HEK293 (cell line): ENCODE data around the gene ENTPD8.

Source experiments
- CTCF ChIA-PET: fragments of 350-600 bp; formaldehyde crosslinking; extraction: SDS; loops from one replicate; lab custom pipeline; 2021; ENCODE audit warnings: antibody characterized with exemption; lab: Yijun Ruan, JAX
- POLR2A ChIA-PET: fragments of 300-600 bp; formaldehyde crosslinking; extraction: SDS; loops from one replicate; lab custom pipeline; 2020; ENCODE audit warnings: antibody characterized with exemption, inconsistent platforms; lab: Yijun Ruan, JAX
- H3K27ac ChIP-seq: fragments of 200-500 bp; sonication (Bioruptor generic); 2 replicates; pipeline ENCODE4 v1.5.1; 2014; ENCODE audit warnings: low read depth, low read length, control low read depth, inconsistent platforms; ENCODE audit errors: extremely low read depth
- H3K36me3 ChIP-seq, 2 experiments: fragments of 200-500 bp in 1 of 2; sonication (Bioruptor generic) in 1 of 2; 1 replicate in 1 of 2; 2 replicates in 1 of 2; pipeline ENCODE4 v1.5.1; 2014 to 2017; ENCODE audit warnings: inconsistent platforms in 2 of 2, low read length in 2 of 2; ENCODE audit not compliant: control insufficient read depth in 2 of 2, insufficient read depth in 1 of 2
- H3K4me1 ChIP-seq: fragments of 200-500 bp; sonication (Bioruptor generic); 2 replicates; pipeline ENCODE4 v1.5.1; 2014; ENCODE audit warnings: mild to moderate bottlenecking, low read length, inconsistent platforms; ENCODE audit not compliant: control insufficient read depth, insufficient read depth
- H3K4me3 ChIP-seq: 2 replicates; pipeline ENCODE4 v1.5.1; 2011; ENCODE audit warnings: low read depth, mild to moderate bottlenecking, control low read depth, low read length, moderate library complexity
- H3K9me3 ChIP-seq: fragments of 200-500 bp; sonication (Bioruptor generic); 2 replicates; pipeline ENCODE4 v1.5.1; 2014; ENCODE audit warnings: low read depth, low read length, inconsistent platforms; ENCODE audit not compliant: control insufficient read depth, insufficient read depth
- ATF2 ChIP-seq: fragments of 450-650 bp; formaldehyde crosslinking; IDR thresholded peaks from 2 replicates; pipeline ENCODE4 v1.5.1; 2016; ENCODE audit warnings: missing biosample characterization, missing genetic modification characterization, low read depth
- EGR2 ChIP-seq: fragments of 450-650 bp; formaldehyde crosslinking; IDR thresholded peaks from 2 replicates; pipeline ENCODE4 v1.5.1; 2016; ENCODE audit warnings: low read depth, missing biosample characterization, missing genetic modification characterization
- KLF17 ChIP-seq: fragments of 450-650 bp; formaldehyde crosslinking; IDR thresholded peaks from 2 replicates; pipeline ENCODE4 v1.5.1; 2016; ENCODE audit warnings: missing biosample characterization, missing genetic modification characterization
- ZFHX2 ChIP-seq: fragments of 450-650 bp; formaldehyde crosslinking; conservative IDR thresholded peaks from 2 replicates; pipeline ENCODE4 v1.5.1; 2016; ENCODE audit warnings: missing biosample characterization, missing genetic modification characterization
- ZFP41 ChIP-seq: fragments of 450-650 bp; formaldehyde crosslinking; IDR thresholded peaks from 2 replicates; pipeline ENCODE4 v1.5.1; 2016; ENCODE audit warnings: missing biosample characterization, missing genetic modification characterization, borderline replicate concordance
- ZNF138 ChIP-seq: fragments of 450-650 bp; formaldehyde crosslinking; IDR thresholded peaks from 2 replicates; pipeline ENCODE4 v1.5.1; 2016; ENCODE audit warnings: missing biosample characterization, missing genetic modification characterization, borderline replicate concordance
- ZNF184 ChIP-seq: fragments of 450-650 bp; IDR thresholded peaks from 2 replicates; pipeline ENCODE4 v1.5.1; 2018; ENCODE audit warnings: missing biosample characterization, mild to moderate bottlenecking, missing genetic modification characterization
- ZNF2 ChIP-seq: fragments of 450-650 bp; formaldehyde crosslinking; IDR thresholded peaks from 2 replicates; pipeline ENCODE4 v1.5.1; 2016; ENCODE audit warnings: missing biosample characterization, missing genetic modification characterization
- ZNF266 ChIP-seq: fragments of 450-650 bp; formaldehyde crosslinking; IDR thresholded peaks from 2 replicates; pipeline ENCODE4 v1.5.1; 2016; ENCODE audit warnings: missing biosample characterization, missing genetic modification characterization, low read depth
- ZNF302 ChIP-seq: fragments of 450-650 bp; formaldehyde crosslinking; IDR thresholded peaks from 2 replicates; pipeline ENCODE4 v1.5.1; 2016; ENCODE audit warnings: missing biosample characterization, missing genetic modification characterization, low read depth
- ZNF521 ChIP-seq: fragments of 450-650 bp; formaldehyde crosslinking; IDR thresholded peaks from 2 replicates; pipeline ENCODE4 v1.5.1; 2017; ENCODE audit warnings: missing biosample characterization, mild to moderate bottlenecking, missing genetic modification characterization
- ZNF544 ChIP-seq: fragments of 450-650 bp; formaldehyde crosslinking; IDR thresholded peaks from 2 replicates; pipeline ENCODE4 v1.5.0; 2017; ENCODE audit warnings: missing biosample characterization, missing genetic modification characterization
- ZNF558 ChIP-seq: fragments of 450-650 bp; formaldehyde crosslinking; IDR thresholded peaks from 2 replicates; pipeline ENCODE4 v1.5.1; 2016; ENCODE audit warnings: missing biosample characterization, missing genetic modification characterization
- ZSCAN5A ChIP-seq: fragments of 450-650 bp; formaldehyde crosslinking; IDR thresholded peaks from 2 replicates; pipeline ENCODE4 v1.5.1; 2016; ENCODE audit warnings: missing biosample characterization, missing genetic modification characterization

ENTPD8 gene

GRCh38 chr9:137408651-137409405 is 32.3 kb downstream of the ENTPD8 start:
- no peaks in the 10 kb centered on the region for H3K9me3 ChIP-seq
- no peaks in the 10 kb centered on the region for H3K36me3 ChIP-seq
- peaks cover 4% of the 10 kb centered on the region; the same call in 1 of the 2 replicates for H3K4me1 ChIP-seq
- no peak for TF ChIP-seq ZNF266 (tag by site-specific recombination)
- no peak for TF ChIP-seq EGR2 (tag by site-specific recombination)
- TF ChIP-seq ZSCAN5A (tag by site-specific recombination), result no peak
- TF ChIP-seq ZNF302 (tag by site-specific recombination), result no peak
- no peak for TF ChIP-seq ZNF2 (tag by site-specific recombination)
- TF ChIP-seq ZFP41 (tag by site-specific recombination), result no peak
- no peak for TF ChIP-seq KLF17 (tag by site-specific recombination)
- TF ChIP-seq ZNF184, result no peak
- no peak for TF ChIP-seq ZNF521 (tag by site-specific recombination)
- no peak for TF ChIP-seq ZNF544 (tag by site-specific recombination)
- no peak for TF ChIP-seq ATF2 (tag by site-specific recombination)
- CTCF ChIA-PET, result interaction anchor here (0.7 to 1.8 kb wide), 7 partner anchors 13 to 172 kb away, joined by 3 to 9 read pairs (median 3); partner anchors contain the start of genes EXD3, NOXA1 and NRARP
- H3K4me3 ChIP-seq, result no peak overlapping the region
- POLR2A ChIA-PET, result interaction anchor here (0.9 to 2.0 kb wide), 4 partner anchors 14 to 122 kb away, joined by 3 to 9 read pairs (median 4); partner anchors contain the start of genes EXD3, NOXA1 and NRARP
- H3K27ac ChIP-seq, result no peak overlapping the region

- Histone ChIP-seq H3K4me3 (no peak overlapping the region), H3K27ac (no peak overlapping the region), H3K4me1 (peaks cover 4% of the 10 kb centered on the region; the same call in 1 of the 2 replicates), H3K36me3 (no peaks in the 10 kb centered on the region), H3K9me3 (no peaks in the 10 kb centered on the region)
- ChIA-PET CTCF (interaction anchor here (0.7 to 1.1 kb wide), 5 partner anchors 17 to 121 kb away, joined by 3 to 4 read pairs (median 3); no protein-coding TSS in a partner anchor), POLR2A (interaction anchor here (1.2 to 2.0 kb wide), 3 partner anchors 15 to 121 kb away, joined by 3 to 9 read pairs (median 5); partner anchors contain the start of genes EXD3, NOXA1 and NRARP)
- TF ChIP-seq ZFHX2, result 0 out of 2 replicates have a peak, but pooled peaks have one; percentile 29
- TF ChIP-seq ZNF138, result no peak
- no peak for TF ChIP-seq ZNF2 (tag by site-specific recombination)
- no peak for TF ChIP-seq ZNF558 (tag by site-specific recombination)
Observed at GRCh38 chr9:137407590-137408300, 33.4 kb downstream of the ENTPD8 start.
